ENCODE measurements around the gene CHID1. TPM values are rescaled to one million over a fixed set of nuclear protein-coding genes. Genes with fewer than 3 reads are reported as not detected.

The CHID1 gene
- total RNA-seq, 2 donors from 2014 or later: 46.4 to 113 TPM

DNA sequence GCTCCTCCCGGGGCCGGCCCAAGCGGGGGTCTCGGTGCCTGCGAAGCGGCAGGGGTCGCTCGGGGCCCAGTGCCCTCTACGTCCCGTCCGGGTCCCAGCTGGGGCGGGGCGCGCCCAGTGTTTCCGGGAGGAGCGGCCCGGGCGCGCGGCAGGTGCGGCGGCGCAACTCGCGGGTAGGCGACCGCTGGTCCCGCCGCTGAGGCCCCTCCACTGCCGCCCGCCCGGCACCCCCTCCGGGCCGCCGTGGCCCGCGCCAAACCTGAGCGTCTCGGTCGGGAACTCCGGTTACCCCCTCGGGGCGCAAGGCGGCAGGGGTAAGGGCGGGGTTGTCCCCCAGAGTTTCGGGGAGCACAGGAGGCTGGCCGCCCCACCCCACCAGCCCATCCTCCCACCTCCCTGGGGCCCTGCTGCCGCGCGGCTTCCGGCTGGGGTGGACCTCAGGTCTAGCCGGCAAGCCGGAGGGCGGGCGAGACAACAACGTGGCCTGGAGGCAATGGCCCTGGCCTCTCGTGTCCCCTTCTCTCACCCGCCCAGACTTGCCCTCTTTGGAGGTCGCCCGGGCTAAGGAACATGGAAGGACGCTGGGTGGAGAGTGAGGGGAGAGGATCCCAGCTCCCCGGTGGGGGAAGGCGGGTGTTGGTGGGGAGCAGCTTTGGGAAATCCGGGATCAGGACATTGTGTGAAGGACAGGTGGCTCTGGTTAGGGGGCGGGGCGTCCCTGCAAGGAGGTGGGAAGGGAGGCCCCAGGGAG, 83.3 kb downstream of the CHID1 start:
- Histone ChIP-seq H3K4me1 (peaks cover 36% of the 10 kb centered on the region), H3K9ac (ENCODE audit: low read depth in 2 of 2, low read length in 2 of 2) (peak overlapping the region; percentile 84 to 90), H3K9me3 (no peaks in the 10 kb centered on the region), H3K4me3 (peak overlapping the region; percentile 41), H3K27ac (peak overlapping the region; percentile 93), H3K27me3 (peaks cover 18% of the 10 kb centered on the region), H3K36me3 (peaks cover 7% of the 10 kb centered on the region)
- intact Hi-C loops (cut with DNase I): no loop called here
- TF ChIP-seq, protein P1, sequence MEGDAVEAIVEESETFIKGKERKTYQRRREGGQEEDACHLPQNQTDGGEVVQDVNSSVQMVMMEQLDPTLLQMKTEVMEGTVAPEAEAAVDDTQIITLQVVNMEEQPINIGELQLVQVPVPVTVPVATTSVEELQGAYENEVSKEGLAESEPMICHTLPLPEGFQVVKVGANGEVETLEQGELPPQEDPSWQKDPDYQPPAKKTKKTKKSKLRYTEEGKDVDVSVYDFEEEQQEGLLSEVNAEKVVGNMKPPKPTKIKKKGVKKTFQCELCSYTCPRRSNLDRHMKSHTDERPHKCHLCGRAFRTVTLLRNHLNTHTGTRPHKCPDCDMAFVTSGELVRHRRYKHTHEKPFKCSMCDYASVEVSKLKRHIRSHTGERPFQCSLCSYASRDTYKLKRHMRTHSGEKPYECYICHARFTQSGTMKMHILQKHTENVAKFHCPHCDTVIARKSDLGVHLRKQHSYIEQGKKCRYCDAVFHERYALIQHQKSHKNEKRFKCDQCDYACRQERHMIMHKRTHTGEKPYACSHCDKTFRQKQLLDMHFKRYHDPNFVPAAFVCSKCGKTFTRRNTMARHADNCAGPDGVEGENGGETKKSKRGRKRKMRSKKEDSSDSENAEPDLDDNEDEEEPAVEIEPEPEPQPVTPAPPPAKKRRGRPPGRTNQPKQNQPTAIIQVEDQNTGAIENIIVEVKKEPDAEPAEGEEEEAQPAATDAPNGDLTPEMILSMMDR (IDR thresholded peaks at IDR 0.05): no peak
- peak; percentile 64 for DNase-seq

DNA sequence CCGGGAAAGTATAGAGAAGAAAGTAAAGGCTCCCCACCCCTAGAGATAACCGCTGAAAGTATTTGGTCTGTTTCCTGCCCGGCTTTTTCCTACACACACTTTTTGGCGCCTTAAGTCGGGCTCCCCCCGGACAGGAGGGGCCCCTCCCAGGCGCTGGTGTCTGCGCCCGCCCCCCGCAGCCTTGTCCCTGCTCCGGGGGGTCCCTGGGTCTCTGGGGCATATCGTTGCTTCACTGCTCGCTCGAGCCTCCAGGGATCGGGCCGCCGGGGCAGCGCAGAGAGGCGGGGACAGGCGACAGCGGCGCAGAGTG, 83.8 kb downstream of the CHID1 start:
- Histone ChIP-seq H3K4me3 (peak overlapping the region; percentile 41), H3K9ac (ENCODE audit: low read depth in 2 of 2, low read length in 2 of 2) (peak overlapping the region; percentile 84), H3K4me1 (peaks cover 35% of the 10 kb centered on the region), H3K27ac (peak overlapping the region; percentile 93), H3K9me3 (no peaks in the 10 kb centered on the region), H3K27me3 (peaks cover 18% of the 10 kb centered on the region), H3K36me3 (peaks cover 7% of the 10 kb centered on the region)
- DNase-seq: no peak
- intact Hi-C loops (cut with DNase I): no loop called here
- TF ChIP-seq, protein P1 (IDR thresholded peaks at IDR 0.05): no peak

DNA sequence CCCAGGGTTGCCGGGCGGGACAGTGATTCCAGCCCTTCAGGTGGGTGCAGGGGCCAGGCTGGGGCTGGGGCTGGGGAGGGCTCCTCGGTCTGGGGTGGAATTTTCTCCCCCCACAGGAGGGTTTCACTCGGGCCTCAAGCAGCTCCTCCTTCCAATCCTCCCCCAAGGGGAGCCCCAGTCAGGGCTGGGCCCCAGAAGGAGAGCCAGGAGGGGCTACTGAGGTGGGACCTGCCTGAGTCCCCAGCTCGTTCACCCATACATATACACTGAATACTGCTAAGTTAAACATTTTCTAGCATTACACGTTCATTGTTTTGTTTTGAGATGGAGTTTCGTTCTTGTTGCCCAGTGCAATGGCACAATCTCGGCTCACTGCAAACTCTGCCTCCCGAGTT, 84.4 kb downstream of the CHID1 start:
- Histone ChIP-seq H3K4me3 (peak overlapping the region; percentile 41), H3K4me1 (peaks cover 41% of the 10 kb centered on the region), H3K36me3 (peaks cover 7% of the 10 kb centered on the region), H3K9me3 (no peaks in the 10 kb centered on the region), H3K27ac (peak overlapping the region; percentile 93), H3K9ac (ENCODE audit: low read depth in 2 of 2, low read length in 2 of 2) (peak overlapping the region; percentile 84), H3K27me3 (peaks cover 15% of the 10 kb centered on the region)
- intact Hi-C loops (cut with DNase I): no loop called here
- TF ChIP-seq, protein P1 (IDR thresholded peaks at IDR 0.05): no peak
- DNase-seq: no peak

DNA sequence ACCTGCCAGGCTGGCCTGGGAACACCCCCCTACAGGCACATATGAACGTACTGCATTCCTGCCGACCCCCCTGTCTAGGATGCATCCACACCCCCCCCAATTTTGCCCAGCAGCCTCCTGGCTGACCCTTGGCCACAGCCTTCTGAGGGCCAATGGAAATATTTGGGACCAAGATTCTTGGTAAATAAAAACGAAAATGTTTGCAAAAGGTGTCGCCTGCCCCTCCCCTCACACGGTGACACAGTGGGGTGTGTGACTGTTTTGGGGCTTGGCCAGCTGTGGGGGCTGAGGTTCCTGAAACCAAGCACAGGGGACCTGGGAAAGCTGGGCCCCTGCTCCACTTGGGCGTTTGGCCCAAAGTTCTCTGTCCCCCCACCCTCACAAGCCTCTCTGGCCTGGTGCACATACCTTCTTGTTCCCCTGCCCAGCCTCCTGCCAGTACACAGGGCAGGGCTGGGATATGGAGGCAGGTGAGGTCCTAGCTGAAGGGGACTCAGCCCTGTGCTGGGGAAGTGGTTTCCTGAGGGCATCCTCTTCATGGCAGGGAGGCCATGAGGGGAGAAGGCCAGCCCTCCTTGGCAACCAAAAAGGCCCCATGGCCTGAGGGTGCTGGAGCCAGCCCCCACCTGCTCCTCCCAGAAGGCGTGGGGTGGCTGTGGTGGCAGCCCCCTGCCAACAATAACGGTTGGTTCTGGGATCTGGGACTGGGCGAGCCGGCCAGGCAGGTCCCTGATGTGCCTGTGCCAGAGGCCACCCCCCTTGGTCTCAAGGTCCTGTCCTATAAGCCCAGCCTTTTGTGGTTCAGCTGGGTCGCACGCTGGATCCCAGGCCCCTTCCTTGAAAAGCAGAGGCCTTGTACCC, 85.0 kb downstream of the CHID1 start:
- intact Hi-C loops (cut with DNase I): no loop called here
- peak; percentile 81 for DNase-seq
- peaks cover 9% of the 10 kb centered on the region for H3K27me3 ChIP-seq

DNA sequence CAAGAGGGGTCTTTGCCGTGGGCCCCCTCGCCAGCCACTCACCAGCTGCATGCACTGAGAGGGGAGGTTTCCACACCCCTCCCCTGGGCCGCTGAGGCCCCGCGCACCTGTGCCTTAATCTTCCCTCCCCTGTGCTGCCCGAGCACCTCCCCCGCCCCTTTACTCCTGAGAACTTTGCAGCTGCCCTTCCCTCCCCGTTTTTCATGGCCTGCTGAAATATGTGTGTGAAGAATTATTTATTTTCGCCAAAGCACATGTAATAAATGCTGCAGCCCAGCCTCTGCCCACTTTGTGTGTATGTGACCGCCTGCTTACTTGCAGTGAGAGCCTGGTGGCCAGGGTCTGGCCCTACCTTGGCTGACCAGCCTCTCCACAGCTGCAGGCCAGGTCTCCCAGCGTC, 85.7 kb downstream of the CHID1 start:
- intact Hi-C loops (cut with DNase I): no loop called here
- Histone ChIP-seq H3K27me3 (peaks cover 6% of the 10 kb centered on the region), H3K9me3 (no peaks in the 10 kb centered on the region), H3K4me3 (no peak overlapping the region), H3K36me3 (peaks cover 7% of the 10 kb centered on the region), H3K9ac (ENCODE audit: low read depth in 2 of 2, low read length in 2 of 2) (peak overlapping the region; percentile 1 to 84), H3K4me1 (peaks cover 51% of the 10 kb centered on the region), H3K27ac (peak overlapping the region; percentile 93)
- no peak for DNase-seq
- TF ChIP-seq, protein P1 (IDR thresholded peaks at IDR 0.05): no peak

More for the DNA sequence above, 85.0 kb downstream of the CHID1 start:
- Histone ChIP-seq H3K9me3 (no peaks in the 10 kb centered on the region), H3K9ac (ENCODE audit: low read depth in 2 of 2, low read length in 2 of 2) (peak overlapping the region in 1 of 2 donors; percentile 84), H3K4me1 (peaks cover 47% of the 10 kb centered on the region), H3K4me3 (no peak overlapping the region), H3K36me3 (peaks cover 7% of the 10 kb centered on the region), H3K27ac (peak overlapping the region; percentile 93)
- TF ChIP-seq, protein P1 (IDR thresholded peaks at IDR 0.05): no peak

Measured in colonic mucosa (tissue), 4 donors.